Measurements from ENCODE around the gene PKN3.

PKN3 gene

DNA sequence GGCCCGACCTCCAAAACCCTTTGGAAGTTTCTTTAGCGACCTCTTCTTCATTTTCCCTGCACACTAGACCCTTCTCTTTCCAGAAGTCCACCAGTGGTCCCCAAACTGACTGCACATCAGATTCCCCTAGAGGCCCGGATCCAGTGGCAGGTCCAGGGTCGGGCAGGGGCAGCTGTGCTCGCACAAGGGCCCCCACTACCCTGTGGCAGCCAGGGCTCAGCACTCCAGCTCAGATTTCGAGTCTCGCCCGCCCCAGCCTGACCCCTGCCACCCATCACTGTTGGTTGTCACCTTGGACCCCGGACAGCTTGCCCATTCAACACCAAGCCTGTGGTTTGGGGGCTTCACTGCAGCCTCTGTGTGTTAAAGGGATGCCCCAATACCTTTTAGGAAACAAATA is 29.4 kb downstream of the PKN3 start:
- TF ChIP-seq FOXP2 (optimal IDR thresholded peaks at IDR 0.05; ENCODE audit: borderline replicate concordance, extremely low read depth, extremely low read length, insufficient read depth) (no peak), POLR2AphosphoS5 (IDR thresholded peaks at IDR 0.05; ENCODE audit: low read depth, low read length) (no peak), TAF1 (IDR thresholded peaks at IDR 0.05; ENCODE audit: borderline replicate concordance, insufficient read depth, low read length) (no peak), REST (IDR thresholded peaks at IDR 0.05; ENCODE audit: insufficient read depth in 1 of 2, low read depth in 2 of 2, low read length in 2 of 2) (no peak), SIN3A (IDR thresholded peaks at IDR 0.05; ENCODE audit: borderline replicate concordance, insufficient read depth, low read length) (no peak)

GRCh38 chr9:128732576-128732975 is 30.3 kb downstream of the PKN3 start:
- TF ChIP-seq REST (IDR thresholded peaks at IDR 0.05; ENCODE audit: insufficient read depth in 1 of 2, low read depth in 2 of 2, low read length in 2 of 2): no peak
- no peak for TF ChIP-seq TAF1 (IDR thresholded peaks at IDR 0.05; ENCODE audit: borderline replicate concordance, insufficient read depth, low read length)
- no peak for TF ChIP-seq SIN3A (IDR thresholded peaks at IDR 0.05; ENCODE audit: borderline replicate concordance, insufficient read depth, low read length)
- no peak for TF ChIP-seq FOXP2 (optimal IDR thresholded peaks at IDR 0.05; ENCODE audit: borderline replicate concordance, extremely low read depth, extremely low read length, insufficient read depth)
- no peak for TF ChIP-seq POLR2AphosphoS5 (IDR thresholded peaks at IDR 0.05; ENCODE audit: low read depth, low read length)

DNA sequence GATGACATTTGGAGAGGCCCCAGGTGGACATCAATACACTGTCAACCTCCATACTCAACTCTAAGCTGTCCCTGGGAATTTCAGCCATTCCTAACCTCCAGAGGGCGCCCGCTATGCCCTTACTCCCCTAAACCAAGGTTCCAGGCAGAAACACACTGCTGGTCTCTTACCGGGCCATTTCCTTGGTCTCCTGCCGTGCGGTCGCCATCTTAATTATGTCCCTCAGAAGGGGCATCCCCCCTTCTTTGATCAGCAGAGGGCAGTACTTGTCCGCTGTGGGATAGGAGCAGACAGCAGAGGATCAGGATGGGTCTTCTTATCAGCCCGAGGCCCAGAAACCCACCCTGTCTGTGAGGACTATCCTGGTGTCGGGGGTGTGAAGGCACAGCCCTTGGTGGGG is 31.0 kb downstream of the PKN3 start:
- TF ChIP-seq REST (IDR thresholded peaks at IDR 0.05; ENCODE audit: insufficient read depth in 1 of 2, low read depth in 2 of 2, low read length in 2 of 2) (no peak), SIN3A (IDR thresholded peaks at IDR 0.05; ENCODE audit: borderline replicate concordance, insufficient read depth, low read length) (no peak), FOXP2 (optimal IDR thresholded peaks at IDR 0.05; ENCODE audit: borderline replicate concordance, extremely low read depth, extremely low read length, insufficient read depth) (no peak), TAF1 (IDR thresholded peaks at IDR 0.05; ENCODE audit: borderline replicate concordance, insufficient read depth, low read length) (no peak), POLR2AphosphoS5 (IDR thresholded peaks at IDR 0.05; ENCODE audit: low read depth, low read length) (no peak)

DNA sequence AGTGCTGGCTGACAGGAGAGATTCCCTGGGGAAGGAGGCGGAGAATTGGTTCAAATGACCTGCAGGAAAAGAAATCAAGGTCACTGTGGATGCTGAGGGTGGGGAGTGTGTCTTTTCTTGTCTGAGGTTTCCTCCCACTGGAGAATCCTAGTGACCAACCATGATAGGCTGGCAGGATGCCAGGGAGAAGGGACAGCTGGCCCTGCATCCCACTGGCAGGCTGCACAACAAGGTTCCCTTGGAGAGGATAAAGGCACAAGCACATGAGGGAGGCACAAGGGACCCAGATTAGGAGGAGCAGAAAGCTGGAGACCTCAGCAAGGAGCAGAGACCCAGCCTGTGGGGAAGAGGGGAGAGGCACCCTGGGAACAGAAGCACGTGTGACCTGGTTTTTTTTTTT is 33.1 kb downstream of the PKN3 start:
- TF ChIP-seq TAF1 (IDR thresholded peaks at IDR 0.05; ENCODE audit: borderline replicate concordance, insufficient read depth, low read length) (no peak), FOXP2 (optimal IDR thresholded peaks at IDR 0.05; ENCODE audit: borderline replicate concordance, extremely low read depth, extremely low read length, insufficient read depth) (no peak), POLR2AphosphoS5 (IDR thresholded peaks at IDR 0.05; ENCODE audit: low read depth, low read length) (no peak)

DNA sequence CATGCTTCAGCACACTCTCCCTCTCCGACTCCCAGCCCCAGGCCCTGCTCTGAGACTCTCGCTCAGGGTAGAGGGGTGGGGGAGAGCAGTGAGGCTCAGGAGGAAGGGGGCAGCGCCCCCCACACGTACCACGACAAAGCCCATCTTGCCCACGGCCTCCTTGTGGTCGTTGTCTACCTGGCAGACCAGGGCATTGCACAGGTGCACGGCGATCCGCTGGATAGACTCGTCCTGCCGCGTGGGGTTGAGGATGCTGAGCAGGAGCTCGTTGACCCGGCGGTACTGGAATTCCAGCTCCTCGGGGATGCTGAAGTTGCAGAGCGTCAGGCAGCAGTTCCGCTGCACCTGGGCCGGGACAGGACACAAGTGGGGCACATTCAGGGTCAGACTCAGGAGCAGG is 40.1 kb downstream of the PKN3 start:
- no peak for TF ChIP-seq REST (IDR thresholded peaks at IDR 0.05; ENCODE audit: insufficient read depth in 1 of 2, low read depth in 2 of 2, low read length in 2 of 2)
- TF ChIP-seq FOXP2 (optimal IDR thresholded peaks at IDR 0.05; ENCODE audit: borderline replicate concordance, extremely low read depth, extremely low read length, insufficient read depth): no peak
- TF ChIP-seq POLR2AphosphoS5 (IDR thresholded peaks at IDR 0.05; ENCODE audit: low read depth, low read length): no peak
- TF ChIP-seq TAF1 (IDR thresholded peaks at IDR 0.05; ENCODE audit: borderline replicate concordance, insufficient read depth, low read length): no peak
- TF ChIP-seq SIN3A (IDR thresholded peaks at IDR 0.05; ENCODE audit: borderline replicate concordance, insufficient read depth, low read length): no peak
